Prostate gland (tissue), 2 donors: Measurements from ENCODE around the gene LSAMP.

Experiments
- CTCF ChIP-seq, 4 experiments: fragments of 200-600 bp in 2 of 4; fragments of 450-650 bp in 2 of 4; sonication (generic) in 2 of 4; IDR thresholded peaks; 1 replicate in 3 of 4; 2 replicates in 1 of 4; pipeline ENCODE4 v1.5.1; 2016 to 2019; ENCODE audit warnings: antibody characterized with exemption in 4 of 4, mild to moderate bottlenecking in 2 of 4, moderate library complexity in 2 of 4
- POLR2A ChIP-seq: fragments of 450-650 bp; IDR thresholded peaks from one replicate; pipeline ENCODE4 v1.6.1; 2016; ENCODE audit warnings: antibody characterized with exemption, mild to moderate bottlenecking
- POLR2AphosphoS5 ChIP-seq: sonication (generic); formaldehyde crosslinking; IDR thresholded peaks from one replicate; pipeline ENCODE4 v1.6.1; 2017; ENCODE audit warnings: antibody characterized with exemption

- no peak for TF ChIP-seq CTCF (IDR thresholded peaks at IDR 0.05)
- no peak for TF ChIP-seq POLR2AphosphoS5
- no peak for TF ChIP-seq POLR2A
These were observed 145.1 kb downstream of the LSAMP start for GRCh38 chr3:116300226-116300625.
